HG03045 (cell line): Measurements from ENCODE around the gene ANKRD44.

Source experiments
- ATAC-seq: cut with Tn5 transposase; IDR thresholded peaks from one replicate; pipeline ENCODE4 v1.9.1; 2021; ENCODE audit warnings: mild to moderate bottlenecking, moderate library complexity; ENCODE audit not compliant: unreplicated experiment

The ANKRD44 gene

DNA sequence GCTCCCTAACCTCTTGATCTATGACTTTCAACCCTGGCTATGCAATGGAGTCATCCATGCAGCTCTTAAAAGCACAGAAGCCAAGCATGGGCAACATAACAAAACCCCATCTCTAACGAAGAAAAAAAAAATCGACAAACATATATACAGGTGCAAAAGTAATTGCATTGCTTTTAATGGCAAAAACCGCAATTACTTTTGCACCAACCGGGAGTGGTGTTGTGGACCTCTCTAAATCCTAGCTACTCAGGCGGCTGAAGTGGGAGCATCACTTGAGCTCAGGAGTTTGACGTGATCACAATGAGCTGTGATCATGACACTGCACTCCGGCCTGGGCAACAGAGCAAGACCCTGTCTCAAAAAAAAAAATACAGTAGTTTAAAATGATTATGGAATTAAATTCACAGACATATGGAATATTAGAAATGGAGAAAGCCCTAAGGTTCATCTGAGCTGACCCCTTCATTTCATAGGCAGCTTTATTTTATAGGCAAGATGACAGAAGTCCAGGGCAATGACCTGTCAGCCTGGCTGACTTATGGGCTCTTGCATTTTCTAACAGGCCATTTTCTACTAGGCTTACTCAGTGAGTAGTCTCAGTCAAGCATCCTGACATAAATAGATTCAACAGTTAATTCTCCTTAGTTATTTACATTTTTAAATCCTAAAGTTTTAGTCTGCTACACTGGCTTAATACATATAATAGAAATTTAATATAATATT, 183.8 kb downstream of the ANKRD44 start:
- no peak for ATAC-seq

- ATAC-seq: no peak
These were observed 185.8 kb downstream of the ANKRD44 start for GRCh38 chr2:197124639-197125390.

DNA sequence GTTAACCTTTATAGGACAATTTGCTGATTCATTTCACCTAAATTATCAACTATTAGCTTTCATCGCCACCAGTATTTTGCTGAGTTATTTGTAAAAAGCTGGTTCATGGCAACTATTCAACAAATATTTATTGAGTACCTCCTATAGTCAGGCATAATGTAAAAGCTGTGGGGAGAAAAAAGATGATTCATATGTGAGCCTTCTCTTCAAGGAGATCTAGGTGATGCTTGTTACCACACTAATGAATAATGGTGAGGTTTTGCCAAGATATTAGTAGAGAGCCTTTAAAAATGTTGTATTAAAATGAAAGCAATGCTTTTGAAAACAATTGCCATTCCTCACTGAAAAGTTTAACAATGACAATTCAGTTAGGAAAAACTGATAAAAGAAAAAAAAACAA, 187.8 kb downstream of the ANKRD44 start:
- no peak for ATAC-seq

- no peak for ATAC-seq
These were observed 188.7 kb downstream of the ANKRD44 start for GRCh38 chr2:197121756-197122385.

DNA sequence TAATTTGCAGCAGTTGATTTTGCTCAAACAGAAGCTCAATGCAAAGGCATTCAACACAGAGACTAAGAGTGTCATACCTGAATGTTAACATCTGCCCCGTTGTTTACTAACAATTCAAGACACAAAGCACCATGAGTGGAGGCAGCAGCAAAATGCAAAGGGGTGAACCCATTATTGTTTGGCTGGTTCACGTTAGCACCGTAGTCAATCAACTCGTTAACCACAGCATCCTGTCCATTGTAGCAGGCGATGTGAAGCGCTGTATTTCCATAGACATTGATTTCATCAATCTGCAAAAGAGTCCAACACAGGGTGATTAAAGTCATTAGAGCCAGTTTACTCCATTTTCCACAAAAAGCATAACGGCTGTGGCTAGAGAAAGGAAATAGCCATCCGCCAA, 189.3 kb downstream of the ANKRD44 start:
- ATAC-seq: no peak

GRCh38 chr2:197116306-197116879, 194.2 kb downstream of the ANKRD44 start:
- ATAC-seq: no peak

GRCh38 chr2:197115325-197115724, 195.3 kb downstream of the ANKRD44 start:
- no peak for ATAC-seq

DNA sequence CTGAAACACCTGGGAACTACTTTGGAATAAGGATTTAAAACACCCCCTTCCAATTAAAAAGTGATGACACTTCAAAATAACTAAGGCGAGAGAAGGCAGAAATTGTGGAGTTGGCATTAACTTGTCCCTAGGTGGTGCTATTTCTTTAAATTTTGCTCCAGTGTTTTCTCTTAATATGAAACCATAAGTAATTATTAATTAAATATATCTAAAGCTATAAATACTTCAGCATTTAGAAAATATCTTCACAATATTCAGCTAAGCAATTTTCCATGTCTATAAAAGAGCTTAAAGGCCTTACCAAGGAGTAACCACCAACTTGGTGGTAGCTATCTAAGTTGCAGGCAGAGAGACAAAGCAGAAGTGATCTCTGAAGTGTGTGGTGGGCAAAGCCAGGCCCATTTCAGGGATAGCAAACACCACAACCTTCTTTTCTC, 197.3 kb downstream of the ANKRD44 start:
- ATAC-seq: no peak

DNA sequence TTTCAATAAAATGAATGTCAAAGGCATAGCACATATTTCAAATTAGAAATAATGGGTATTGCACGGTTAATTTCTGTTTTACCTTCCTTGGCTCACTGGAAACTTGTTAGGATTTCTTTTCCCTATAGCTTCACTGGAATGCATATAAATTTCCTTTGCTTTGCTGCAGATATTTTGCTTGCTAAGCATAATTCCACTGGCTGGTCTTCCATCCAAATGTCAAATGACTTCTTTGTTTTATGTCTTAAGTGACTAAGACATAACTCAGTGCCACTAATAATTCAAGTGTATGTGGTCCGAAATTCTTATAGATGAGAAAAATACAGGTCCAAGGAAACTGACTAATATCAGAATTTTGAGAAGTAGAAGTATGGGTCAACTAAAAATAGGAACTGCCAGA, 201.3 kb downstream of the ANKRD44 start:
- ATAC-seq: no peak

GRCh38 chr2:197108758-197109157, 201.8 kb downstream of the ANKRD44 start:
- no peak for ATAC-seq

GRCh38 chr2:197107291-197108269, 203.0 kb downstream of the ANKRD44 start:
- ATAC-seq: no peak

DNA sequence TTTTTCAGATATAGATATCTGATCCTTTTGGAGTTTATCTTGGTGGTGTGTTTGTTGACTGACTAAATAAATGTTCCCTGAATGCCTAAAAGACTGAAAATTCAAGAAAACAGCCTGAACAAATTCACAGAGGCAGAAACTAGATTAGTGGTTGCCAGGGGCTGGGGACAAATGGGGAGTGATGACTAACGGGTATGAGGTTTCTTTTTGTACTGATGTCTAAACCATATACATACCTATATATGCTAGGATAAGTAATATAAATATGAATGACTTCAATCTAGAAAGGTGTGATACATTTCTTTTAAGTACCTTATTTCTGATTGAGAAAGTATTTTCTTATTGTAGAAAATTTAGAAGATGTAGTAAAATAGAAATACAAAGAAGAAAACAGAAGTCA, 207.2 kb downstream of the ANKRD44 start:
- no peak for ATAC-seq

- no peak for ATAC-seq
These were observed 208.3 kb downstream of the ANKRD44 start for GRCh38 chr2:197102231-197102630.

DNA sequence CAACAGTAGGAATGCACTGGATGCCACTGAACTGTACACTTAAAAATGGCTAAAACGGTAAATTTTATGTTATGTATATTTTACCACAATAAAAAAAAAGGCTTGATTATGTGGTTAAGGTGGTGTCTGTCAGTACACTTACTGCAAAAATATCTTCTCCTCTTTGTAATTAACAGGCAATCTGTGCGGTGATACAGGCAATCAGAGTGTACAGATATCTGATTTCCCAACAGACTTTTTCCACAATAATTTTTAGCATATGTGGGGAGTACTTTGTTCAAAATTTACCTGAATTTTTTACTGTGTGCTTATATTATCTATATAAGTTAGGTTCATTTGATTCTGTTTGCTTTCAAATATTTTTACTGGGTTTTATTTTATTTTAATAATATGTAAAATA, 209.1 kb downstream of the ANKRD44 start:
- ATAC-seq: no peak

- ATAC-seq: no peak
These were observed 212.8 kb downstream of the ANKRD44 start for GRCh38 chr2:197097578-197098366.

DNA sequence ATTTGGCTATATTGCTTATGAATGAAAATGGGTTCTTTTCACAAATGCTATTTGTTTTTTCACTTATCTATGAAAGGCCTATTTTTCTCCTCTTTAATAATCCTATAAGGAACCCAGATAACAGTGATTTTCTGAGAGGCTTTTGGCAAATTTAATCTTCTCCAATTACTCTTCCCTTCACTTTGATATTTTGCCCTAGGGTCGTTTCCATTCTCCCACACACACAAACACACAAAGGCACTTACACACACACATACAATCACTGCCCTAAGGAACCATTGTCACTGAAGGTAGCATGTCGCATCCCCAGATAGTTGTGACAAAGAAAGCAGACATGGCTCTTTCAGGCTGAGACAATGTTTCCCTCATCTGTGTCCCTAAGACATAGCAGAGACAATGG, 213.9 kb downstream of the ANKRD44 start:
- ATAC-seq: no peak

DNA sequence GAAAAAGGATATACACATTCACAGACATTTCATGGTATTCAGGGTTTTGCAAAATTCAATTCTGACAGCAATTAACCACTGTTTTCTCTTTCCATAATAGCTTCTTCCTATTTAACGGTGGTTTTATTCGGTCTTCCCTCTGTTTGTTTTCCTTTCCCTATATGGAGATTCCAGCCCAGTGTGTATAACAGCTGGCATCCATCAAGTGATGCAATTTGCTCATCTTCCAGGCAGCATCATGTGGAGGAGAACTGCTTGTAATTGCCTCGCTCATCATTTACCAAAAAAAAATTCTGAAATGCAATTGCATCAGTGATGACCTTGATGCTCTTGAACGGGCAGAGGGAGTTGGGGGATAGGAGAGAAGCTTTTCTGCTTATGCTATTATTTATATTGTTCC, 218.1 kb downstream of the ANKRD44 start:
- no peak for ATAC-seq

- no peak for ATAC-seq
These were observed 219.7 kb downstream of the ANKRD44 start for GRCh38 chr2:197090742-197091367.

DNA sequence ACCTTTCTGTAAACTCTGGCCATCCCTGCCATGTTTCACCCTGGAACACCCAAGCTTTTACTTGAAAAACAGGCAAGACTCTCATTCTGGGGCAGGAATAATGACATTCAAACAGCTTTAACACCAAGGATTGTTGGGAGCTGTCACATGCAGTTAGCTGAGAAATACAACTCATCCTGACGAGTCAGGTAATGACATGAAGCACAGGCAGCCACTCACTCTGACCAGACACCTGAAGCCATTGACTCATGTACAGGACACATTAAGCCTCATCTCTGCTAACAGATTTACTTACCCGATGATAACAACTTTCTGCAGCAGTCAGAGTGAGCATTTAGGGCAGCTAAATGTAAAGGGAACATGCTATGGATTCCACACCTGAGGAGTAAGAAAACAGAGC, 220.9 kb downstream of the ANKRD44 start:
- no peak for ATAC-seq
